Psoas muscle (tissue), 8 donors: ENCODE measurements around the gene LTBP4. TPM values are rescaled to one million over a fixed set of nuclear protein-coding genes. Genes with fewer than 3 reads are reported as not detected.

ENCODE experiments used
- ATAC-seq, 4 donors: fragments of 200-7000 bp; cut with Tn5 transposase; one replicate each; pipeline ENCODE4 v1.9.1; 2020; ENCODE audit warnings: moderate library complexity in 3 of 4, mild to moderate bottlenecking in 2 of 4
- DNase-seq, 2 donors: peaks; one replicate each; pipeline ENCODE4 v3.0.0-alpha.2; 2020
- H3K27ac ChIP-seq: fragments of 200-600 bp; one replicate; pipeline ENCODE4 v1.8.0; 2022
- H3K27me3 ChIP-seq, 3 donors: fragments of 200-600 bp in 1 of 3; one replicate each; pipeline versions ENCODE4 v1.6.1 to v1.8.0; 2013 to 2022; ENCODE audit warnings: low read length in 2 of 3, mild to moderate bottlenecking in 2 of 3, moderate library complexity in 1 of 3; ENCODE audit not compliant: insufficient read depth in 3 of 3
- H3K36me3 ChIP-seq, 2 donors: fragments of 200-600 bp in 1 of 2; one replicate each; pipeline versions ENCODE4 v1.6.1 to v1.8.0; 2013 to 2022; ENCODE audit warnings: low read depth in 1 of 2, mild to moderate bottlenecking in 1 of 2, moderate library complexity in 1 of 2; ENCODE audit not compliant: insufficient read depth in 1 of 2
- H3K4me1 ChIP-seq: fragments of 200-600 bp; one replicate; pipeline ENCODE4 v1.8.0; 2022
- H3K4me3 ChIP-seq: fragments of 200-600 bp; one replicate; pipeline ENCODE4 v1.8.0; 2022; ENCODE audit warnings: mild to moderate bottlenecking
- H3K9me3 ChIP-seq: fragments of 200-600 bp; one replicate; pipeline ENCODE4 v1.8.0; 2022
- WGBS, 3 donors: extraction: QIAGEN DNeasy Blood & Tissue Kit; methylation state at CpG; one replicate each; pipeline versions ENCODE4 v1.1.6 to v1.1.7; 2013; 5-methylcytosine and 5-hydroxymethylcytosine counted together
- intact Hi-C, 2 donors: fragments of 100-400 bp; cut with DNase I; formaldehyde crosslinking; loops; one replicate each; pipeline versions ENCODE4 v1.11.0 to v1.14.2; 2022
- polyA plus RNA-seq, 3 donors: library from polyadenylated mRNA; stranded (reverse); fragments of 200-250 nt; gene quantifications; one replicate each; pipeline ENCODE4 v1.2.3, GENCODE V29; 2013
- total RNA-seq, 4 donors: library from RNA; stranded (reverse); fragmentation: NEBNext Ultra II Directional in 2 of 4; extraction: Animal tissue kit (Norgen Biotek cat#: 25700) in 2 of 4; gene quantifications; one replicate each; pipeline versions ENCODE4 v1.2.1 to v1.2.4, GENCODE V29; 2021 to 2023
- TF ChIP-seq, protein P1 (sequence below): fragments of 200-600 bp; IDR thresholded peaks from one replicate; pipeline ENCODE4 v1.8.0; 2022; ENCODE audit warnings: antibody characterized with exemption
- donor health status: healthy with polysubstance abuse.
- donor health status: DM: no; HTN: no; CAD: no; lungs with moderate emphysema.
- donor health status: Bipolar disorder and iron deficiency.
- donor health status: healthy.
- donor health status: DM: yes; HTN: yes; CAD: no.
- donor health status: DM: no; HTN: no; CAD: no.
- donor health status: DM: no; HTN: no; CAD: no.
- donor health status: DM: yes; HTN: yes; CAD: no.

LTBP4 gene
- total and polyA plus RNA-seq, 7 donors = 16.0 to 55.8 (median 24.1) TPM

DNA sequence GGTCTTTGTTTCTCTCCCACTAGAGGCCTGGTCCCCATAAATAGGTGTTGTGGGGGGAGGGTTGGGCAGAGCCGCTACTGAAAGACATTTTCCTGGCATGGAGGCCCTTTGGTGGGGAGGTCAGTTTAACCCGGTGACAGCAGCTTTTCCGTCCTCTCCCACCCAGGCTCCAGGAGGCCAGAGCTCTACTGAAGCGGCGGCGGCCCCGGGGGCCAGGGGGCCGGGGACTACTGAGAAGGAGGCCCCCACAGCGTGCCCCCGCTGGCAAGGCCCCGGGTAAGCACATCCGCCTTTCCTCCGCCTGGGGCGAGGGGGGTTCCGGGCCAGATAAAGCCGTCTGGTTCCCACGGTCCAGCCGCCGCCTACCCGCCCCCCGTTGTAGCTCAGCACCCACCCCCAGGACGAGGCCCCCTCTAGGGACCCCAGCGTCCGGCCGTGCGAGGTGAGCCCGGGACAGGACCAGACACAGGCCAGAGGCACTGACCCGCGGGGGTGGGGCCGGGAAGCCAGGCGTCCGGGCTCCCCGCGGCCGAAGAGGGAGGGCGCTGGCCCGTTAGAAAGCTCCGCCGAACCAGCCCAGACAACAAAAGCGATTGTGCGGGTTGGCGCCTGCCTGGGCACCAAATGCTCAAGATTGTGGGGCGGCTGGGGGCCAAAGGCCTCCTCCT lies 1.1 kb upstream of the LTBP4 start:
- Histone ChIP-seq H3K4me3 (peak overlapping the region; percentile 36), H3K36me3 (no peaks in the 10 kb centered on the region), H3K27me3 (peaks cover 0 to 45% (median 11%) of the 10 kb centered on the region in 3 donors), H3K27ac (peak overlapping the region; percentile 5), H3K4me1 (peaks cover 32% of the 10 kb centered on the region), H3K9me3 (no peaks in the 10 kb centered on the region)
- peak; percentile 46 to 64 for DNase-seq
- TF ChIP-seq, protein P1, sequence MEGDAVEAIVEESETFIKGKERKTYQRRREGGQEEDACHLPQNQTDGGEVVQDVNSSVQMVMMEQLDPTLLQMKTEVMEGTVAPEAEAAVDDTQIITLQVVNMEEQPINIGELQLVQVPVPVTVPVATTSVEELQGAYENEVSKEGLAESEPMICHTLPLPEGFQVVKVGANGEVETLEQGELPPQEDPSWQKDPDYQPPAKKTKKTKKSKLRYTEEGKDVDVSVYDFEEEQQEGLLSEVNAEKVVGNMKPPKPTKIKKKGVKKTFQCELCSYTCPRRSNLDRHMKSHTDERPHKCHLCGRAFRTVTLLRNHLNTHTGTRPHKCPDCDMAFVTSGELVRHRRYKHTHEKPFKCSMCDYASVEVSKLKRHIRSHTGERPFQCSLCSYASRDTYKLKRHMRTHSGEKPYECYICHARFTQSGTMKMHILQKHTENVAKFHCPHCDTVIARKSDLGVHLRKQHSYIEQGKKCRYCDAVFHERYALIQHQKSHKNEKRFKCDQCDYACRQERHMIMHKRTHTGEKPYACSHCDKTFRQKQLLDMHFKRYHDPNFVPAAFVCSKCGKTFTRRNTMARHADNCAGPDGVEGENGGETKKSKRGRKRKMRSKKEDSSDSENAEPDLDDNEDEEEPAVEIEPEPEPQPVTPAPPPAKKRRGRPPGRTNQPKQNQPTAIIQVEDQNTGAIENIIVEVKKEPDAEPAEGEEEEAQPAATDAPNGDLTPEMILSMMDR = peak; percentile 3
- 7 to 24% (median 8%) methylated on average over 40 to 43 of the region's 43 CpGs for WGBS, 3 donors
- intact Hi-C loops = loop anchor here (2.0 to 10.0 kb wide), 7 partner anchors 48 to 295 kb away; partner anchors contain the start of genes BLVRB (in 1 of the 2) and SPTBN4 (in 1 of the 2)
- ATAC-seq = no peak

DNA sequence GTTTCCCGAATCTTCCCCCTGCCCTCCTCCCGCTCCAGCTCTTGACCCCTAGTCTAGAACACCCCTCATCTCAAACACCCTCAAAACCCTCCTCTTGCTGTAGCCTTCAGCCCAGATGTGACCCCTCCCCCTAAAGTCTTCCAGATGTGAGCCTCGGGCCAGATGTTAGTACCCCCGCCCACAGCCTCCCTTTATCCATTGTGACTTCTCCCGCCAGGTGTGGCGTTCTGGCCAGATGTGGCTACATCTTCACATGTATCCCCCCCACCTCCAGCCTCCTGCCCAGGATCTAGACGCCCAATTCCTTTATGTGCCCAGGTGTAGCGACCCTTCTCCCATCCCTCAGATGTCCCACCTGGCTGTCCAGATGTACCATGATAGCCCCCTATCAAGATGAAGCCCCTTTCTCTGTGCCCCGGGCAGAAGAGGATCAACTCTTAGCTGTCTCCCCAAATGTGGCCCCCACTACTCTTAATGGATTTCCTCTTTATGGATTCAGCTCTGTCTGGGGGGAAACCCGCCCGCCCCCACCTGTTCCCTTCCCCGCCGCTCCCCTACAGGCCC lies 517 bp upstream of the LTBP4 start:
- Histone ChIP-seq H3K4me3 (peak overlapping the region; percentile 66), H3K9me3 (no peaks in the 10 kb centered on the region), H3K4me1 (peaks cover 38% of the 10 kb centered on the region), H3K27ac (peak overlapping the region; percentile 5), H3K27me3 (peaks cover 0 to 45% (median 11%) of the 10 kb centered on the region in 3 donors), H3K36me3 (no peaks in the 10 kb centered on the region)
- 10 to 14% (median 13%) methylated on average over 11 to 13 of the region's 13 CpGs for WGBS, 3 donors
- TF ChIP-seq, protein P1 = no peak
- no peak for ATAC-seq
- intact Hi-C loops = loop anchor here in 1 of 2 donors (5.0 kb wide), 1 partner anchor 73 kb away; no protein-coding TSS in a partner anchor
- no peak for DNase-seq

DNA sequence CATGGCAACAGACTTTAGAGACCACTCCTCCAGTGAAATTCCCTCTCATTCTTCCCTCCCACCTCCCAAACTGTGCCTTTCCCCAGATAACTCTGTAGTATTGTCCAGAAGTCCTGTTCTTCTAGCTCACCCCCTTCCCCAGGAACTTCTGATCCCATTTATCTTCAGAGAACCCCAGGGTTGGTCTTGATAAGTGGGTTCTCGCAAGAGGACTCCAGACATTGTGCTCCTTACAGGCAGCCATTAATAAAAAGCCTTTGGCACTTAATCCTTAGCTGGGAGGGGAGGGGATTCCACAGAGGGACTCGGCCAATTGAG lies 1.9 kb downstream of the LTBP4 start:
- WGBS, 3 donors = 55 to 58% (median 55%) methylated on average over 2 of the region's 2 CpGs
- Histone ChIP-seq H3K4me3 (peak overlapping the region; percentile 67), H3K36me3 (no peaks in the 10 kb centered on the region), H3K27me3 (peaks cover 0 to 26% (median 10%) of the 10 kb centered on the region in 3 donors), H3K4me1 (peaks cover 45% of the 10 kb centered on the region), H3K27ac (peak overlapping the region; percentile 60), H3K9me3 (no peaks in the 10 kb centered on the region)
- no peak for ATAC-seq
- TF ChIP-seq, protein P1 = no peak
- DNase-seq = no peak
- intact Hi-C loops = loop anchor here in 1 of 2 donors (5.0 kb wide), 1 partner anchor 76 kb away; no protein-coding TSS in a partner anchor

DNA sequence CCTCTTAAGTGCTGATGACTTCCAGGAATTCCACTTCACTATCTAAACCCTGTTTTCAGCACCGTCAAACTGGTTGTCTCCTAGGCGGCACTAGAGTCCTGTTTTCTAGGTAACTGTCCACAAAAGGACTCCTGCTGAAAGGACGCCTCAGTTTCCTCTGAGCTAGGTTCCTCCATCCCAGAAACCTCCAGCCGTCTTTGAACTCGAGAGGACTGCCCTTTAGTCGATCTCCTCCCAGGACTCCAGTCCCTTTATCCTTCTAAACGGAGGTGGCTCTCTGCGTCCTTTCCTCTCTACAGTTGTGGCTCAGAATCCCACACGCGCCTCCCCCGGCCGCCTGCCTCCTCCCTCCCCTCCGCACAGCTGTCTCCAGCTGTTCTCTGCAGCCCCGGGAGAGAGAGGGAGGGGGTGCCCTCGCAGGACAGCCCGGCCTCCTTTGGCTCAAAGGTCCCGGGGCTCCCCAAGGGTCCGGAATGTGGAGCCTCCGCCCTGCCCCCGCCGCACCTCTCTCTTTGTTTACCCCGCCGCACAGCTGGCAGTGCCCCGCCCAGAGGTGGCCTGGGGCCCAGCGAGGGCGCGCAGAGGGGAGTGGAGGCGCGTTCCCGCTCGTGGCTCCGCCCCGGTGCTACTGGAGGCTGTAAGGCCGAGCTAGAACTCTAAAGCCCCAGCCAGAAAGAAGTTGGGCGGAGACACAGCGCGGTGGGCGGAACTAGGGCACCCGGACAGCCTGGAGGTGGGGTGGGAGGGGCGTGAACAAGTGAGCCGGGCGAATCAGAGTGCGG lies 2.4 kb downstream of the LTBP4 start:
- Histone ChIP-seq H3K9me3 (no peaks in the 10 kb centered on the region), H3K4me3 (peak overlapping the region; percentile 67), H3K36me3 (no peaks in the 10 kb centered on the region), H3K27ac (peak overlapping the region; percentile 60), H3K4me1 (peaks cover 45% of the 10 kb centered on the region), H3K27me3 (peaks cover 0 to 22% (median 10%) of the 10 kb centered on the region in 3 donors)
- intact Hi-C loops = loop anchor here in 1 of 2 donors (2.0 to 5.0 kb wide), 2 partner anchors 31 to 76 kb away; no protein-coding TSS in a partner anchor
- WGBS, 3 donors = 2 to 4% (median 3%) methylated on average over 42 to 43 of the region's 43 CpGs
- DNase-seq (peak; percentile 97 to 98), ATAC-seq (peak; percentile 80 to 85 (median 85))
- TF ChIP-seq, protein P1 = no peak
